Measurements from ENCODE around the gene FSD1L.

The FSD1L gene

GRCh38 chr9:105447814-105448812 is at the start of gene FSD1L:
Gene FSD1L (plus strand): TSS chr9:105448034. CDS start chr9:105448221, 187 bp downstream.
- peak; percentile 70 for DNase-seq

GRCh38 chr9:105399117-105399516 is 48.7 kb upstream of the FSD1L start:
- no peak for DNase-seq

GRCh38 chr9:105401651-105402050 is 46.2 kb upstream of the FSD1L start:
- no peak for DNase-seq

DNA sequence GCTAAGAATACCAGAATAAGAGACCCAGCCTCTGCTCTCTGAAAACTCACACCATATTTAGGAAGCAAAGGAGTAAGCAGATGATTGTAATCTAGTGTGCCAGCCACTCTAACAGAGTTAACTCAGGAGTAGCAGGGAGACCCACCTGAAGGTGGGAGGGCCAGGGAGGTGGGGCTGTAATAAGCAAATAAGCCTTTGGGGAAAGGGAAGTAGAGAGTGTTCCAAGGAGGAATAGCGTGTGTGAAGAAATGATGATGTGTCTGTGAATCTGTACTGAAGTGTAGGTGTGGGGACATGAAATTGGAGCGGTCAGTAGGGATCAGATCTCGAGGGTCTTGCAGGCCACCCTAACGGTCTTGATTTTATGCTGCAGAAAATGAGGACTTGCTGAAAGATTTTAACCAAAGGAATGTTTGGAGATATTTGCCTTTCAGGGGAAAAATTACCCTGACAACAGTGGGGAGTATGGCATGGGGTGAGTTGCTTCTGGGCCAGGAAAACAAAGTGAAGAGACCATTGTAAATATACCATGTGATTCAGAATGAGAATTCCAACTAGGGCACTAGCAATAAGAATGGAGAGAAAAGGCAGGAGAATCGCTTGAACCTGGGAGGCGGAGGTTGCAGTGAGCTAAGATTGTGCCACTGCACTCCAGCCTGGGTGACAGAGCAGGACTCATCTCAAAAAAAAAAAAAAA is 44.1 kb upstream of the FSD1L start:
- no peak for DNase-seq

DNA sequence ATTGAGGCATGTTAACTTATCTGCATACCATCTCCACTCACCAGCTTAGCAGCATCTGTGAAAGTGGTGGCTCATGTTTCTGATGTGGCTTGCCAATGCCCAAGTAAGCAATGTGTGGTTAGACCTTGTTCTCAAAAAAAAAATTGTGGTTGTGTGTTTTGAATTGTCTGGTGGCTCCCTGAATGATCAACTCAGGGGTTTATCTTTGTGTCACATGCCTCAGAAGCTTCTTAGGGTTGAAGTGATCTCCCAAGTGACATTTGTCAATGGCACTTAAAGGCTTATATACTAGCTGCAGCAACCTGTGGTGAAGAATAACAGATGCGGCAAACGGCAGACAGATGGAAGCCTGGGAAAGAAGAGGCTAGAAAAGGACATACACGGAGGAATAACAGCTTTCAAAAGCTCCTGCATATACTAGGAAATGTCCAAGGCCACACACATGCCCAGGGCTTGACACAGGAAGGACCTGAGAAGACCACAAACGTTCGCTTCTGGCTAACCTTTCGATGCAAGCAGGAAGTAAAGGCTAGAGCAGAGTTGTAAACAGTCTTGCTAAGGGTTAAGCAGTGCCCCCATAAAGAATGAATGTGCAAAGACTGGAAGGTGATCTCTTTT is 42.2 kb upstream of the FSD1L start:
- no peak for DNase-seq

DNA sequence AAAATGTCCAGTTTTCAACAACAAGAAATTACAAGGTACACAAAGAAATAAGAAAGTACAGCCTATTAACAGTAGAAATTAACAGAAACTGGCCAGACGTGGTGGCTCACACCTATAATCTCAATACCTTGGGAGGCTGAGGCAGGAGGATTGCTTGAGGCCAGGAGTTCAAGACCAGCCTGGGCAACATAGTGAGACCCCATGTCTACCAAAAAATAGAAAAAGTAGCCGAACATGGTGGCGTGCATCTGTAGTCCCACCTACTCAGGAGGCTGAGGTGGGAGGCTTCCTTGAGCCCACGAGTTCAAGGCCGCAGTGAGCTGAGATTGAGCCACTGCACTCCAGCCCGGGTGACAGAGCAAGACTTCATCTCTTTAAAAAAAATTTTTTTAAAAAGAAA is 41.5 kb upstream of the FSD1L start:
- DNase-seq, result no peak

DNA sequence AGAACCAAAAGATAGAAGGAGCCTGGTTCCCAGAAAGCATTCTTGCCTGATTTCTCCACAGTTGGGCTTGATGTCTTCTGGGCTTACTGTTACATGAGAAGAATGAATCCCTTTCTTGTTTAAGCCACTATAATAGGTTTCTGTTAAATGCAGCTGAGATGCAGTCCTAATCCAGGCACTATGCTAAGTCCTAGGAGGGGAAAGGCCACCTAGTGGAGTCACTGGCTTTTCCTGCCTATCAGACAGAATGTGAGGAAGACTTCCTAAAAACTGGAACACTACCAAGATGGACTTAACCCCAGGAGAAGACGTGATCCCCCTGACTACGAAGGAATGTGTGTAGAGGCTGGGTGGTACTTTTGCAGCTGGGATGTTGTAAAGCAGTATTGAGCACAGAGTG is 34.3 kb upstream of the FSD1L start:
- DNase-seq, result peak; percentile 18

DNA sequence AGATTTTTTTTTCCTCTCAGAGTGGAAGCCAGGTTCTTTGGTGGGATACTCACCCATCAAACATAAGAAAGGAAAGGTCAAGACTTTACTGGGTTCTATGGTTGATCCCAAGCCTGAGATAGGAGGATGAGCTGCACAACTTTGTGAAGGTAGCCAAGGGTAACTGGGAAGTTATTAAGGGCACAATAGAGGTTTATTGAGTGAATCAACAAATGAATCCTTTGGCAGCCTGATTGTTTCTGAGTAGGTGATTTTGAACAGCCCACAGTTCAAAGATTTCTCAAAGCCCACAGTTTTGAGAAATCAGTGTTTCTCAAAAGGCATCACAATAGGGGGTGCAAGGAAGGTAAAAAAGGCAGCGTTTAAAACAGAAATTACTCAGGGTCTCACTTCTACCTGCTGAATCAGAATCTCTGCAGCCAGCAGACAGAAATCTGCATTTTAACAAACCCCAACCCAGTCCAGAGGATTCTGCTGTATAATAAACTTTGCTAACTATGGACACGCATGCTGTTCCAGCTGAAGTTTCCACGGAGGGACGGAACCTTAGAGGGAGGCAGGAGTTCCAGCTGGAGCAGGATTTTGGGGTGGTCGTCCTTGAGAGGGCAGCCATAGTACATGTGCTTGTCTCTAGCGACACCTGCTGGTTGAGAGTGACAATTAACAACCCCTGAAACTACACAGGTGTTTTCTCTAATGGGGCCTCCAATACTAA is 32.7 kb upstream of the FSD1L start:
- DNase-seq, result peak; percentile 15

DNA sequence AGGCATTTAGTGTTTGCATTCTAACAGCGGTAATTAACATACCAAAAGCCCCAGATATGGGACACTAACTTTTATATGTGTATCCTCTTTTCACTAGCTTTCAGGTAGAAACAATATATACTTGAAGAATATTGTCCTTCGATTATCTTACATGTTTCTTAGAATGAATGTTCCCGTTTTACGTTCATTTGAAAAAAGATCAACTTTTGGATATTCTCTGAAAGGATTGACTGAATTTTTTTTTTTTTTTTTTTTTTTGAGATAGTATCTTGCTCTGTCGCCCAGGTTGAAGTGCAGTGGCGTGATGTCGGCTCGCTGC is 32.2 kb upstream of the FSD1L start:
- DNase-seq, result no peak

GRCh38 chr9:105416840-105417239 is 31.0 kb upstream of the FSD1L start:
- DNase-seq, result no peak

DNA sequence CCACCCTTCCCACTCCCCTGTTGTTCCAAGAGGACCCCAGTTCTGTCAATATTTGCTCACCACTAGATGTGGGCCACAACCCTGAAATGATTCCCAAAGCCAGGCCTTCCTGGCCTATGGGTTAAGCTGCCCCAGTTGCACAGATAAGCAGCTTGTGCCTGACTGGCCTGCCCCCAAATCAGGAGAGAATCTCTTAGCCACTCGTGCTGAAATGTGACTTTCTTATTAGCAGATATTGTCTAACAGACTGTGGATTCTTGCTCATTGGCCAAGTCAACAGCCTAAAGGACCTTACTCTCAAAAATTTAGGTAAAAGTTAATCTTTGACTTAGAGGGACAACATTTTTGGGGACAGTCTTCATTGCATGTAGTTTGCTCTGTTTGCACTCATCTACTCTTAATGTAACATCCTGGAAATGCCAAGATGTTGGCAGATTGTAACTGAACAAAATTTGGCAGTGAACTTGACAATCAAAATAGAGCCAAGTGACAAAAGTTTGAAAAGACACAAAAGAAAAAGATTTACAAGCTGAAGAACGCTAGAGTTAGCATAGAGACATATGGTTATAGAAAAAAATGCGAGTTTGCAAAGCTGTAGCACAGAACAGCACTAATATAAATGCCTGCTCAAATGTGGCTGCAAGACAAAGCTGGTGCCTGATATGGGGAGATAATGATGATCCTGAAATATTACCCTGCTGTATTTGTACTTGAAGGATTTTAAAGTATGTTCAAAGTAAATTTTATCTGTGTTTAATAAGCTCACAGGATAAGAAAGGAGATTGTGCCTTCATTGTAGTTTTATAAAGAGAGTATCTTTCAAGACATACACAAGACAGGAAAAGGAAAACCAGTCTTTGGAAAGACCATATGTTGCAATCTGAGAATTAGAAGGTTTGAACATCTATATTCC is 29.0 kb upstream of the FSD1L start:
- no peak for DNase-seq

- no peak for DNase-seq
These were observed 27.8 kb upstream of the FSD1L start for GRCh38 chr9:105419816-105420597.

DNA sequence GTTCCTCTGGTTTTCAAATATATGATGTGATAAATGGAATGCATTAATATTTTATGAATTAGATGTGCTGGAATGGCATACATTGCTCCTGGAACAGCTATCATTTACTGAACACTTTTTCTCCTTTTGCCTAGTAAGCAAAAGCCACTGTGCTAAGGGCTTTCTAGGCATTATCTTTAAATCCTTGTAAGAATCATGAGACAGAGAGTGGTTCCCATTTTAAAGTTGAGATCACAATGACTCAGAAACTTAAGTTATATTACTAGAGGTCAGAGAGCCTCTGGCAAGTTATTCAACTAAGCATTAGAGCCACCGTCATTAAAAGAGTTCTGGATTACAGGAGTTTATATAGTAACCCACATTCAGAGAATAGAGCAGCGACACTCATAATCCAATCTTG is 26.7 kb upstream of the FSD1L start:
- DNase-seq, result no peak

DNA sequence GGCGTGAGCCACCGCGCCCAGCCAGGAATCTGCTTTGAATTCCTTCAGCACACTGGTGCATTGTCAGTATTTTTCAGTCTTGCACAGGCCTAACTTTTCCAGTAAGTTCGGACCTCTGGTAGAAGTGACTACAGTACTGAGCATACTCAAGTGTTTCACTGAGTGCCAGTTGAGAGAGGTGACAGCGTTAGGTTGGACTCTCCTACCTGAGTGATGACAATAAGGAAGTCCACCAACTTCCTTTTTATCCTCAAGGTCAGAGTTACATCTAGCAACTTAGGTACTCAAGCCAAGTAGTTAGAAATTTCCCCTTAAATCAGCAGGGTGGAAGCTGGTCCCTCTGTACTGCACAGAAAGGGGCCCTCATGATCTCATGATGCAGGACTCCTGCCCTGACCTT is 26.0 kb upstream of the FSD1L start:
- DNase-seq, result no peak

DNA sequence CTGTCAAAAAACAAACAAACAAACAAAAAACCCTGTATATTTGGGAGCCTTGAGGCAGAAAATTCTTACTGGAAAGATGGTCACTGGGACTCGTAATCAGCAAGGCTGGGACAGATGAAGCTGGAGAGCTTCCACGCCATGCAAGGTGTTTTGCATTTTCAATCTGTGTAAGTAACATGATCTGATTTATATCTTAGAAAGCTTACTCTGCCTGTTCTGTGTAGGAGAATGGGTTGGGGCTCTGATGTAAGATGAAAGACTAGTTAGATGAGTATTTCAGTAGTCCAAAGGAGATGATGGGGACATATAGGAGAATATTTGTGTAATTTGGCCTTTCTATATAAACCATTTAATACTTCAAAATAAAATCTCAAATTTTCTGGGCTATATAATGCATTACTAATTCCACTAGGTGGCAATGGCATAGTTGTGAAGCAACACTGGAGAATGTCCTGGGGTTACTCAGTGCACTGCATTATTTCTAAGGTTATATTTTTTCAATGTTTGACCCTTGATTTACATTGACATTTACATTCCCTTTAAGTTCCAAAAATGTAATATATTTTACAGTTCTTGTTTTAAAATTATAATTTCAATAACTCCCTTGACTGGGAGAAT is 21.9 kb upstream of the FSD1L start:
- no peak for DNase-seq

DNA sequence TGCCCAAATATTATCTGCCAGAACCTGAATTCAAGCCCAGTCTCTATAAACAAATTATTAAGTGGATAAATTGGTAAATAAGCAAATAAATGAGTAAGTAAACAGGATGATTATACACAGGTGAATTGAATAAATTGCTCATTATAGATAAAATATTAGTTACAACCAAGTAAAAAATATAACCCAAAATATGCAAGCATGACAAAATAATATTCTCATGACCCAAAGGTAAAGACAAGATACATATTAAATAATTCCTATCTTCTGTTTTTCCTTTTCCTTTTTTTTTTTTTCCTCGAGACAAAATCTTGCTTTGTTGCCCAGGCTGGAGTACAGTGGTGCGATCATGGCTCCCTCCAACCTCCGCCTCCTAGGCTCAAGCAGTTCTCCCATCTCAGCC is 21.2 kb upstream of the FSD1L start:
- DNase-seq, result no peak

DNA sequence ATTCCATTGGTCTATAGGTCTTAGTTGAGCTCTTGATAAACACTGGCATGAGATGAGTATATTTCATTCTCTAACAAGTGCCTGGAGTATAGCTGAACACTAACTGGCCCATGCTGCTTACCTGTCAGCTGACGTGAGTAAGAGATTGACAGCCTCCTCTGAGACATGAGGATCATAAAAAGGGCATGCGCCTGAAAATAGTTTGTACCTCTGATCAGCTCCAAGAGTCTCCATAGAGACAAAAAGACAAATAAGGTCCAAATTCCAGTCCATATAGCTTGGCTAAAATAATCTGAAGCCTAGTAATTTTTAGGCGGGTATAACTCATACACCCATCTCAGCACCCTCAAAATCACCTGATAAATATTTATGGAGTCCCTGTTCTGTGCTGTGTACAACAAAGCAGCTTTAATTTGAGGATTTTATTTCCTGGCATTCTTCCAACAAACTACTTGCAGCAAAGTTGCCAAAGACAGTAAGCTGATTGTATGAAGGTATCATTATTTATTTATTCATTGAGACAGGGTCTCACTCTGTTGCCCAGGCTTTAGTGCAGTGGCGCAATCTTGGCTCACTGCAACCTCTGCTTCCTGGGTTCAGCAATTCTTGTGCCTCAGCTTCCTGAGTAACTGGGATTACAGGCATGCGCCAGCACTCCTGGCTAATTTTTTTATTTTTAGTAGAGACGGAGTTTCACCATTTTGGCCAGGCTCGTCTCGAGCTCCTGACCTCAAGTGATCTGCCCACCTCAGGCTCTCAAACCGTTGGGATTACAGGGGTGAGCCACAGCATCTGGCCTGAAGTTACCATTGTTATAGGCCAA is 16.2 kb upstream of the FSD1L start:
- DNase-seq, result no peak

GRCh38 chr9:105432247-105432842 is 15.5 kb upstream of the FSD1L start:
- DNase-seq, result no peak

GRCh38 chr9:105435453-105435852 is 12.4 kb upstream of the FSD1L start:
- DNase-seq, result no peak
